ENCODE results near the gene WDFY2. TPM values are rescaled to one million over a fixed set of nuclear protein-coding genes. Genes with fewer than 3 reads are reported as not detected.

WDFY2 gene
- total and polyA plus RNA-seq, 2 experiments from 2014 or later, result 11.4 to 24.0 TPM

DNA sequence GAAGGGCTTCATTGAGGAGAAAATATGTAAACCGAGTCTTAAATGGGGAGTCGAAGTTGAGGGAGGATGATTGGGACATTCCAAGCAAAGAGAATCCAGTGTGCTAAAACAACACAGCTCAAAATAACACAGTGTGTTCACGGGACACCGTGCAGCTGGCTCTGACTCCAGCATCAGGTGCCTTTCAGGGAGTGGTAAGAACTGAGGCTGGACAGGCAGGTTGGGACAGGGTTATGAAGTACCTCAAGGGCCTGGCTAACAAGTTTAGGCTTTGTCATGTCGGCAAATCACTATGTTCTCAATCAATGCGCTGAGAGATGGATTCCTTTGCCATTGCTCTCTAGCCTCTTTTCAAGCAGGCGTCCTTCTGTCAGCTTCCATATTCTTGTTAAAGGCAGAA, 27.5 kb upstream of the WDFY2 start:
- no peak for ATAC-seq
- H3K36me3 Mint-ChIP-seq (ENCODE audit: low read depth), result no peaks in the 10 kb centered on the region
- TF ChIP-seq POLR2AphosphoS5 (IDR thresholded peaks at IDR 0.05; ENCODE audit: low read depth), result no peak
- TF ChIP-seq, protein P1, sequence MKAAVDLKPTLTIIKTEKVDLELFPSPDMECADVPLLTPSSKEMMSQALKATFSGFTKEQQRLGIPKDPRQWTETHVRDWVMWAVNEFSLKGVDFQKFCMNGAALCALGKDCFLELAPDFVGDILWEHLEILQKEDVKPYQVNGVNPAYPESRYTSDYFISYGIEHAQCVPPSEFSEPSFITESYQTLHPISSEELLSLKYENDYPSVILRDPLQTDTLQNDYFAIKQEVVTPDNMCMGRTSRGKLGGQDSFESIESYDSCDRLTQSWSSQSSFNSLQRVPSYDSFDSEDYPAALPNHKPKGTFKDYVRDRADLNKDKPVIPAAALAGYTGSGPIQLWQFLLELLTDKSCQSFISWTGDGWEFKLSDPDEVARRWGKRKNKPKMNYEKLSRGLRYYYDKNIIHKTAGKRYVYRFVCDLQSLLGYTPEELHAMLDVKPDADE (IDR thresholded peaks at IDR 0.05), result no peak
- TF ChIP-seq EZH2 (IDR thresholded peaks at IDR 0.05; ENCODE audit: low read depth, unreplicated experiment), result no peak
- TF ChIP-seq REST (IDR thresholded peaks at IDR 0.05; ENCODE audit: unreplicated experiment), result no peak
- no peak for TF ChIP-seq ZNF331 (CRISPR knock-in tag; IDR thresholded peaks at IDR 0.05; ENCODE audit: low read depth)
- TF ChIP-seq NANOG (IDR thresholded peaks at IDR 0.05; ENCODE audit: borderline replicate concordance), result no peak
- TF ChIP-seq EZH2phosphoT487 (IDR thresholded peaks at IDR 0.05; ENCODE audit: unreplicated experiment), result no peak
- TF ChIP-seq STAT1 (IDR thresholded peaks at IDR 0.05; ENCODE audit: unreplicated experiment), result no peak
- TF ChIP-seq, protein P2, sequence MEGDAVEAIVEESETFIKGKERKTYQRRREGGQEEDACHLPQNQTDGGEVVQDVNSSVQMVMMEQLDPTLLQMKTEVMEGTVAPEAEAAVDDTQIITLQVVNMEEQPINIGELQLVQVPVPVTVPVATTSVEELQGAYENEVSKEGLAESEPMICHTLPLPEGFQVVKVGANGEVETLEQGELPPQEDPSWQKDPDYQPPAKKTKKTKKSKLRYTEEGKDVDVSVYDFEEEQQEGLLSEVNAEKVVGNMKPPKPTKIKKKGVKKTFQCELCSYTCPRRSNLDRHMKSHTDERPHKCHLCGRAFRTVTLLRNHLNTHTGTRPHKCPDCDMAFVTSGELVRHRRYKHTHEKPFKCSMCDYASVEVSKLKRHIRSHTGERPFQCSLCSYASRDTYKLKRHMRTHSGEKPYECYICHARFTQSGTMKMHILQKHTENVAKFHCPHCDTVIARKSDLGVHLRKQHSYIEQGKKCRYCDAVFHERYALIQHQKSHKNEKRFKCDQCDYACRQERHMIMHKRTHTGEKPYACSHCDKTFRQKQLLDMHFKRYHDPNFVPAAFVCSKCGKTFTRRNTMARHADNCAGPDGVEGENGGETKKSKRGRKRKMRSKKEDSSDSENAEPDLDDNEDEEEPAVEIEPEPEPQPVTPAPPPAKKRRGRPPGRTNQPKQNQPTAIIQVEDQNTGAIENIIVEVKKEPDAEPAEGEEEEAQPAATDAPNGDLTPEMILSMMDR (conservative IDR thresholded peaks at IDR 0.05; ENCODE audit: low read depth in 2 of 2), result no peak
- TF ChIP-seq CREB1 (CRISPR knock-in tag; IDR thresholded peaks at IDR 0.05; ENCODE audit: low read depth), result no peak
- no peak for TF ChIP-seq ZNF462 (CRISPR knock-in tag; IDR thresholded peaks at IDR 0.05)
- no peak for TF ChIP-seq ZNF114 (CRISPR knock-in tag; IDR thresholded peaks at IDR 0.05)

More for the DNA sequence above, 27.5 kb upstream of the WDFY2 start:
- Histone ChIP-seq H4K20me1 (replicated peaks; ENCODE audit: insufficient read depth) (no peaks in the 10 kb centered on the region), H3K9me2 (ENCODE audit: insufficient read depth) (no peaks in the 10 kb centered on the region), H3K36me3 (ENCODE audit: insufficient read depth) (no peaks in the 10 kb centered on the region), H3K27ac (ENCODE audit: low read depth) (peak overlapping the region; percentile 34; the same call in 1 of the 2 replicates), H3F3A (replicated peaks; ENCODE audit: low read depth) (no peaks in the 10 kb centered on the region), H2AFZ (peak overlapping the region; percentile 72), H3K4me3 (no peak overlapping the region), H3K4me2 (no peak overlapping the region), H3K27me3 (ENCODE audit: insufficient read depth) (no peaks in the 10 kb centered on the region), H3K79me2 (replicated peaks; ENCODE audit: insufficient read depth) (no peaks in the 10 kb centered on the region), H3K4me1 (ENCODE audit: insufficient read depth) (no peaks in the 10 kb centered on the region)
- no peak for DNase-seq (ENCODE audit: low spot score)
- H3K4me3 Mint-ChIP-seq, result no peak overlapping the region
- no peak overlapping the region for H3K27ac Mint-ChIP-seq
- no peaks in the 10 kb centered on the region for H3K9me3 Mint-ChIP-seq
- H3K27me3 Mint-ChIP-seq (ENCODE audit: insufficient read depth, low read depth, poor library complexity), result peaks cover 6% of the 10 kb centered on the region
- peaks cover 8% of the 10 kb centered on the region for H3K4me1 Mint-ChIP-seq
